Activated CD4-positive, alpha-beta memory T cell treated with anti-CD3 and anti-CD28 coated beads for 36 hours (primary cell): ENCODE results near the gene KLHL17. TPM values are rescaled to one million over a fixed set of nuclear protein-coding genes. Genes with fewer than 3 reads are reported as not detected.
"Not testable (repeated sequence)": the region's sequence is repeated elsewhere in the genome, so short reads cannot be mapped to it uniquely, and the experiment has no call there.

Experiments
- CTCF ChIA-PET: fragments of 350-600 bp; sonication (Branson Sonifier 250); formaldehyde crosslinking; loops from one replicate; lab custom pipeline; 2021; ENCODE audit warnings: antibody characterized with exemption, inconsistent platforms; lab: Charles Lee
- POLR2A ChIA-PET: fragments of 350-600 bp; sonication (Branson Sonifier 250); formaldehyde crosslinking; loops from one replicate; lab custom pipeline; 2021; ENCODE audit warnings: antibody characterized with exemption; lab: Charles Lee
- DNase-seq: peaks from one replicate; pipeline ENCODE4 v3.0.0-alpha.2; 2020
- H3K27ac Mint-ChIP-seq: one replicate; pipeline ENCODE4 v1.8.0; 2021; ENCODE audit warnings: mixed read lengths
- H3K27me3 Mint-ChIP-seq: one replicate; pipeline ENCODE4 v1.8.0; 2021; ENCODE audit warnings: mixed read lengths
- H3K36me3 Mint-ChIP-seq: one replicate; pipeline ENCODE4 v1.8.0; 2021; ENCODE audit warnings: mixed read lengths
- H3K4me1 Mint-ChIP-seq: one replicate; pipeline ENCODE4 v1.8.0; 2021; ENCODE audit warnings: low read depth, mixed read lengths
- H3K4me3 Mint-ChIP-seq: one replicate; pipeline ENCODE4 v1.8.0; 2021; ENCODE audit warnings: mild to moderate bottlenecking, mixed read lengths
- H3K9me3 Mint-ChIP-seq: one replicate; pipeline ENCODE4 v1.8.0; 2021; ENCODE audit warnings: mixed read lengths
- intact Hi-C: fragments of 100-400 bp; cut with micrococcal nuclease; formaldehyde crosslinking; loops from one replicate; pipeline ENCODE4 v1.15.1; 2023
- total RNA-seq, 2 experiments: library from RNA; stranded (reverse); gene quantifications; one replicate each; pipeline ENCODE4 v1.2.3, GENCODE V29; 2021

The KLHL17 gene
- total RNA-seq, 2 experiments from 2014 or later, result 25.8 to 30.6 TPM

DNA sequence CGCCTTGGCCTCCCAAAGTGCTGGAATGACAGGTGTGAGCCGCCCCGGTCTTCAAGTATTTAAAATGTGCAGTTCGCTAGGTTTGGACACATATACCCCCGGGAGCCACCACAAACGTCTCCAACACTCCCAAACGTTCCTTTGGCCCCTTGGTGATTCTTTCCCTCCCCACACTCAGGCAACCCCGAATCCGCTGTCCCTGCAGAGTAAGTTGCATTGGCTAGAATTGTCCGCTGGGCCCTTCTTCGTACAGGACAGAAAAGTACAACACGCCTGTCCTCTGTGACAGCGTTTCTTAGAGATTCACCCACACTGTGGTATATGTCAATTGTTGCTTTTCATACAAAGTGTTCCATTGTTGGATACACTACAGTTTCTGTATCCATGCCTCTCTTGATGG, 24.7 kb downstream of the KLHL17 start:
- intact Hi-C loops, result no loop called here
- no peaks in the 10 kb centered on the region for H3K9me3 Mint-ChIP-seq
- H3K4me3 Mint-ChIP-seq, result no peak overlapping the region
- H3K27me3 Mint-ChIP-seq, result peaks cover 33% of the 10 kb centered on the region
- ChIA-PET CTCF (interaction anchor here (0.6 to 5.0 kb wide), 16 partner anchors 9 to 387 kb away, joined by 3 to 55 read pairs (median 7); partner anchors contain the start of gene ISG15), POLR2A (interaction anchor here (1.9 kb wide), 1 partner anchor 77 kb away, joined by 4 read pairs; no protein-coding TSS in a partner anchor)
- H3K36me3 Mint-ChIP-seq, result no peaks in the 10 kb centered on the region
- peaks cover 5% of the 10 kb centered on the region for H3K4me1 Mint-ChIP-seq
- DNase-seq, result no peak
- H3K27ac Mint-ChIP-seq, result no peak overlapping the region

DNA sequence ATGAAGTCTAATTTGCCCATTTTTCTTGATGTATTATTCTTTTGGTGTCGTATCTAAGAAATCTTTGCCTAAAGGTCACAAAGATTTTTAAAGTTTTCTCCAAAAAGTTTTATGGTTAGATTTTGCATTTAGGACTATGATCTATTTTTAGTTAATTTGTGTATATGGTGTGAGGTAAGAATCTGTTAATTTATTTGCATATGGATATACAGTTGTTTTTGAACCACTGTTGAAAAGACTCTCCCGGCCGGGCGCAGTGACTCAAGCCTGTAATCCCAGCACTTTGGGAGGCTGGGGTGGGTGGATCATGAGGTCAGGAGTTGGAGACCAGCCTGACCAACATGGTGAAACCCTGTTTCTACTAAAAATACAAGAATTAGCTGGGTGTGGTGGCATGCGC, 27.7 kb downstream of the KLHL17 start:
- H3K4me3 Mint-ChIP-seq, intact Hi-C loops, H3K36me3 Mint-ChIP-seq, DNase-seq, H3K27ac Mint-ChIP-seq, H3K9me3 Mint-ChIP-seq, POLR2A ChIA-PET: not testable (repeated sequence)
- peaks cover 38% of the 10 kb centered on the region for H3K27me3 Mint-ChIP-seq
- H3K4me1 Mint-ChIP-seq, result peaks cover 17% of the 10 kb centered on the region
- CTCF ChIA-PET, result interaction anchor here (1.9 kb wide), 1 partner anchor 14 kb away, joined by 6 read pairs; no protein-coding TSS in a partner anchor

DNA sequence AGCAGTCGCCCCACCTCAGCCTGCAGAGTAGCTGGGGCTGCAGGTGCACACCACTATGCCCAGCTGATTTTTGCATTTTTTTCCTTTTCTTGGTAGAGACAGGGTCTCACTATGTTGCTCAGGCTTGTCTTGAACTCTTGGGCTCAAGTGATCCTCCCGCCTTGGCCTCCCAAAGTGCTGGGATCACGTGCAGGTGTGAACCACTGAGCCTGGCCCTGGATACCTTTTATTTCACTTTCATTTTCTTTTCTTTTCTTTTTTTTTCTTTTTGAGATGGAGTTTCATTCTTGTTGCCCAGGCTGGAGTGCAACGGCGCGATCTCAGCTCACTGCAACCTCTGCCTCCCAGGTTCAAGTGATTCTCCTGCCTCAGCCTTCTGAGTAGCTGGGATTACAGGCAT, 30.9 kb downstream of the KLHL17 start:
- H3K36me3 Mint-ChIP-seq, H3K27ac Mint-ChIP-seq, intact Hi-C loops, H3K9me3 Mint-ChIP-seq, H3K4me3 Mint-ChIP-seq, DNase-seq: not testable (repeated sequence)
- Mint-ChIP-seq H3K27me3 (peaks cover 39% of the 10 kb centered on the region), H3K4me1 (peaks cover 20% of the 10 kb centered on the region)
- CTCF ChIA-PET, result interaction anchor here (0.7 to 4.1 kb wide), 2 partner anchors 11 to 310 kb away, joined by 3 to 20 read pairs; no protein-coding TSS in a partner anchor
- POLR2A ChIA-PET, result interaction anchor here (0.8 kb wide), 1 partner anchor 68 kb away, joined by 3 read pairs; no protein-coding TSS in a partner anchor

DNA sequence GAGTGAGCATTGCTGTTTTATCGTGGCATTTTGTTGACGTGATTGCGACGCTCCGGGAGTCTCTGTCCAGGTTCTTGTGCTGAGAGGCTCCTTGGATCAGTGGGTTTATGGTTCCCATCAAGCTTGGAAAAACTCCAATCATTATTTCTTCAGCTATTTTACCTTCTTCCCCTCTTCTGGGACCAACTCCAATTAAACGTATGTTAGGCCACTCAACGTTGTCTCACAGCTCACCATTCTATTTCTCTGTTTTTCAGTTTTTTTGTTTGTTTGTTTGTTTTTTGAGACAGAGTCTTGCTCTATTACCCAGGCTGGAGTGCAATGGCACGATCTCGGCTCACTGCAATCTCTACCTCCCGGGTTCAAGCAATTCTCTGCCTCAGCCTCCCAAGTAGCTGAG, 31.5 kb downstream of the KLHL17 start:
- ChIA-PET CTCF (interaction anchor here (0.7 to 4.1 kb wide), 4 partner anchors 8 to 309 kb away, joined by 3 to 20 read pairs (median 4); partner anchors contain the start of gene ISG15), POLR2A (no interaction called here)
- Mint-ChIP-seq H3K36me3 (no peaks in the 10 kb centered on the region), H3K27me3 (peaks cover 37% of the 10 kb centered on the region), H3K4me3 (no peak overlapping the region), H3K9me3 (peaks cover 10% of the 10 kb centered on the region), H3K27ac (no peak overlapping the region), H3K4me1 (peaks cover 20% of the 10 kb centered on the region)
- no peak for DNase-seq
- intact Hi-C loops, result no loop called here

DNA sequence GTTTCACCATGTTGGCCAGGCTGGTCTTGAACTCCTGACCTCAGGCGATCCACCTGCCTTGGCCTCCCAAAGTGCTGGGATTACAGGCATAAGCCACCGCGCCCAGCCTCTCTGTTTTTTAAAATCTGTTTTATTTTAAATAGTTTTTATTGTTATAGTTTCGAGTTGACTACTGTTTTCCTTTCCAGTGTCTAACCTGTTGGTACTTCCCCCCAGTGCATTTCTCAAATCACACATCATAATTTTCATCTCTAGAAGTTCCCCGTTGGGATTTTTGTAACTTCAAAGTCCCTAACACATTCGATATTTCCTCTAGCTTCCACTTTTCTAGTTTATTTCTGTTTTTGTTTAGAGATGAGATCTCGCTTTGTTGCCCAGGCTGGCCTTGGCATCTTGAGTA, 32.0 kb downstream of the KLHL17 start:
- H3K9me3 Mint-ChIP-seq, result peaks cover 10% of the 10 kb centered on the region
- no peak overlapping the region for H3K4me3 Mint-ChIP-seq
- DNase-seq, result no peak
- intact Hi-C loops, result no loop called here
- H3K36me3 Mint-ChIP-seq, result no peaks in the 10 kb centered on the region
- ChIA-PET CTCF (interaction anchor here (0.8 to 4.1 kb wide), 3 partner anchors 8 to 21 kb away, joined by 4 to 20 read pairs (median 5); partner anchors contain the start of gene ISG15), POLR2A (interaction anchor here (1.1 kb wide), 1 partner anchor 41 kb away, joined by 3 read pairs; no protein-coding TSS in a partner anchor)
- H3K27ac Mint-ChIP-seq, result peak overlapping the region; percentile 21
- peaks cover 41% of the 10 kb centered on the region for H3K27me3 Mint-ChIP-seq
- H3K4me1 Mint-ChIP-seq, result peaks cover 20% of the 10 kb centered on the region

DNA sequence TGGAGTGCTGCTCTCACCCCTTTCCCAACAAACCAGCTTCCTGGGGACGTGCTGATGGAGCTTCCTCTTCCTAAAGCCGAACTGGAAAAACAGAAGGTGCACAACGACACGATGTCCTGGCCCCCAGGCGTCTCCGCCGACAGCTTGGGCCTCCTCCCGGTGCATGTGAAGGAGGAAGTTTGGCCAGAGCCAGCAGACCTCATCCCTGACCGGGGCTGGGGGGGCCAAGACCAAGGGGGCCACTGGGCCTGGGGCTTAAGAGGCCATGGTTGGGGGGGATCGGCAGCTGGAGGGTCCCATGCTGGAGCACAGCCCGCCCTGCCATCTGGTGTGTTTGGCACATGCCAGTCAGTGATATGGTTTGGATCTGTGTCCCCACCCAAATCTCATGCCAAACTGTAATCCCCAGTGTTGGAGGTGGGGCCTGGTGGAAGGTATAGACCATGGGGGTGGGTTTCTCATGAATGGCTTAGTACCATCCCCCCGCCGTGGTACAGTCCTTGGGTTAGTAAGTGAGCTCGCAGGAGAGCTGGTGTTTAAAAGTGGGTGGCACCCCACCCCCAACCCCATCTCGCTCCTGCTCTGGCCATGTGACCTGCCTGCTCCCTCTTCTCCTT, 33.1 kb downstream of the KLHL17 start:
- Mint-ChIP-seq H3K36me3 (no peaks in the 10 kb centered on the region), H3K27ac (peak overlapping the region; percentile 5), H3K9me3 (peaks cover 10% of the 10 kb centered on the region), H3K4me3 (no peak overlapping the region), H3K27me3 (peaks cover 43% of the 10 kb centered on the region), H3K4me1 (peaks cover 20% of the 10 kb centered on the region)
- ChIA-PET POLR2A (interaction anchor here (1.1 to 1.5 kb wide), 2 partner anchors 20 to 40 kb away, joined by 3 to 4 read pairs; partner anchors contain the start of gene ISG15), CTCF (interaction anchor here (1.0 to 4.1 kb wide), 4 partner anchors 9 to 40 kb away, joined by 3 to 20 read pairs (median 3); no protein-coding TSS in a partner anchor)
- no peak for DNase-seq
- intact Hi-C loops, result no loop called here

DNA sequence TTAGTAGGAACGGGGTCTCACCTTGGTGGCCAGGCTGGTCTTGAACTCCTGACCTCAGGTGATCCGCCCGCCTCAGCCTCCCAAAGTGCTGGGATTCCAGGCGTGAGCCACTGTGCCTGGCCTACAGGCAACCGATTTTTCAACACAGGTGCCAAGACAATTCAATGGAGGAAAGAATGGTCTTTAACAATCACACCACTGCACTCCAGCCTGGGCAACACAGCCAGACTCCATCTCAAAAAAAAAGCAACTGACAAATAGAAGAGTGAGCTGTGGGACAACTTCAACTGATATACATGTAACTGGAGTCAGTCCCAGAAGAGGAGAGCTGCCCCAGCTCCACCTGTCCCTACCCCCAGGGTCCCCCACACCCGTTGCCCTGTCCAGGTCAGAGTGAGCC, 34.2 kb downstream of the KLHL17 start:
- H3K36me3 Mint-ChIP-seq, DNase-seq, H3K4me3 Mint-ChIP-seq, H3K9me3 Mint-ChIP-seq, intact Hi-C loops: not testable (repeated sequence)
- ChIA-PET CTCF (interaction anchor here (0.9 to 1.2 kb wide), 3 partner anchors 9 to 19 kb away, joined by 3 to 4 read pairs (median 3); no protein-coding TSS in a partner anchor), POLR2A (interaction anchor here (1.1 to 1.5 kb wide), 2 partner anchors 14 to 19 kb away, joined by 3 to 4 read pairs; partner anchors contain the start of gene ISG15)
- Mint-ChIP-seq H3K27me3 (peaks cover 36% of the 10 kb centered on the region), H3K27ac (peak overlapping the region; percentile 23), H3K4me1 (peaks cover 15% of the 10 kb centered on the region)

DNA sequence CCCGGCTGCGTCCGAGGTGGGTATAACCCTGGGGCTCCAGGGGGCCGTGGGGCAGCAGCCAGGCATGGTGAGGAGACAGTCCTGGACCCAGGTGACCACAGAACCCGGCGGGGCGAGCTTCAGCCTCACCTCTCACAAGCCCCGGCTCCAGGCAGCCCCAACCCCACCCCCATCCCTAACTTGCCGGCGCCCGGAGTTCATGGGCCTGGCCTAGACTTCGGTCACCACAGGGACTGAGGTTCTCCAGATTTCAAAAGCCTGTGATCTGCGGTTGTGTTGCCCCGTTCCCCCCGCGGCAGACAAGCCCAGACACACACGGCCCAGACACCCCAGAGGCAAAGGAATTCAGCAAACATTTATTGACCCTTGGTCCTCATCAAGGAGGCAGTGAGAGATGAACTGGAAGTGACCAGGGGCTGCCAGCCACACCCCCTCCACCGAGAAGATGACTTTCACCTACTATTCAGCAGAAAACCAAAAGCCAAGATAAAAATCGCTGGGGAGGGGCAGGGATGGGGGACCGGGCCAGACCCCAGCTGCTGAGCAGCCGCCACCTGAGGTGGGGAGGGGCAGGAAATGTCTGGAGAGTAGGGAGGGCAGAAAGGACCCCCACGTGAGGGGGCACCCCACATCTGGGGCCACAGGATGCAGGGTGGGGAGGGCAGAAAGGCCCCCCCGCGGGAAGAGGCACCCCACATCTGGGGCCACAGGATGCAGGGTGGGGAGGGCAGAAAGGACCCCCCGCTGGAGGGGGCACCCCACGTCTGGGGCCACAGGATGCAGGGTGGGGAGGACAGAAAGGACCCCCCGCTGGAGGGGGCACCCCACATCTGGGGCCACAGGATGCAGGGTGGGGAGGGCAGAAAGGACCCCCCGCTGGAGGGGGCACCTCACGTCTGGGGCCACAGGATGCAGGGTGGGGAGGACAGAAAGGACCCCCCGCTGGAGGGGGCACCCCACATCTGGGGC, 35.6 kb downstream of the KLHL17 start:
- intact Hi-C loops, result no loop called here
- Mint-ChIP-seq H3K36me3 (no peaks in the 10 kb centered on the region), H3K4me1 (peaks cover 20% of the 10 kb centered on the region), H3K4me3 (no peak overlapping the region), H3K27me3 (peaks cover 31% of the 10 kb centered on the region), H3K9me3 (peaks cover 10% of the 10 kb centered on the region), H3K27ac (no peak overlapping the region)
- no peak for DNase-seq
- POLR2A ChIA-PET, result no interaction called here
- CTCF ChIA-PET, result interaction anchor here (1.2 to 2.1 kb wide), 2 partner anchors 11 to 12 kb away, joined by 4 to 10 read pairs; no protein-coding TSS in a partner anchor

DNA sequence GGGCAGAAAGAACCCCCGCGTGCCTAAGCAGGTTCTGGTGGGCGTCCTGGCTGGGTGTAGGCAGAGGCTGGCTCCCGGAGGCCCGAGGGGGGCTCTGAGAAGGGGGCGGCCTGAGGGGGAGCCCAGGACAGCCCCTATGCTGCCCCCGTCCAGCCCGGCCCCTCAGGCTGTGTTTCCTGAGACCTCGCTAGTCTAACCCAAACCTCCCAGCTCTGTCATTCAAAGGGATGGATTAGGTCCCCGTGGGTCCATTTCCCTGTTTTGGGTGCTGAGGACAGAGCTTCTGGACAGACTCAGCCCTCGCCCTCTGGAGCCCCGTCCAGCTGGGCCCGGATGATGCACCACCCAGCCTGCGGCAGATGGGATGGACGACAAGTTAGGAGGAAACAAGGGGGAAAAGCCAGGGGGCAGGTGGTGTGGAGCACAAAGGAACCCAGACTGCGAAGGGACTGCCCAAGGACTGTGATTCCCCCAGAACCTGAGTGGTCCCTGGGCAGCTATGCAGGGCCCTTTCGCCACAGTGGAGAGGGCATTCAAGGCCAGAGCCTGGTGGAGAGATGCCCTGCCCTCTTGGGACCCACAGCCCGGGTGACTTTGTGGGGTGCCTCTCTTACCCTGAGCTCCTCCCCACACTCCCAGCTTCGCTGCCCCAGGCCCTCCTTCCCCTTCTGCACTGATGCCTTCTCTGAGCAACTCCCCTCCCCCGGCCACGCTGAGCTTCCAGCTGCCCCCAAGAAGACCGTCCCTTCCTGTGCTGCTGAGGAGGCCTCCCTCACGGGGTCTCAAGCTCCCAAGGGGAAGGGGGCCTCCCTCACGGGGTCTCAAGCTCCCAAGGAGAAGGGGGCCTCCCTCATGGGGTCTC, 36.7 kb downstream of the KLHL17 start:
- Mint-ChIP-seq H3K27me3 (peaks cover 27% of the 10 kb centered on the region), H3K27ac (no peak overlapping the region), H3K9me3 (peaks cover 7% of the 10 kb centered on the region), H3K4me3 (no peak overlapping the region), H3K36me3 (no peaks in the 10 kb centered on the region), H3K4me1 (peaks cover 16% of the 10 kb centered on the region)
- CTCF ChIA-PET, result interaction anchor here (1.1 to 2.1 kb wide), 3 partner anchors 13 to 22 kb away, joined by 4 to 10 read pairs (median 7); no protein-coding TSS in a partner anchor
- intact Hi-C loops, result no loop called here
- POLR2A ChIA-PET, result no interaction called here
- no peak for DNase-seq

DNA sequence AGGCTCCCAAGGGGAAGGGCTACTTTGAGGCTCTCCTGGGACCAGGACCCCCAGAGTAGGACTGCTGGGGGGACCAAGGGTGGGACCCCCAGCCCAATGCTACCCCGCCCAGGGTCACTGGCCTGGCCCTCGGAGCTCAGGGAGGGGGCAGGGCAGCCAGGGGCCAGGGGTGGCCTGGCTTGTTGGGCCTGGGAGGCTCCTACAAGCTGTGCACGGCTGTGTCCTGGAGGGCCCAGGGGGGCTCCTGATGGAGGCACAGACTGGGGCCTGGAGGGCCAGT, 37.3 kb downstream of the KLHL17 start:
- Mint-ChIP-seq H3K4me3 (no peak overlapping the region), H3K9me3 (peaks cover 3% of the 10 kb centered on the region), H3K27ac (no peak overlapping the region), H3K36me3 (no peaks in the 10 kb centered on the region), H3K27me3 (peaks cover 27% of the 10 kb centered on the region), H3K4me1 (peaks cover 11% of the 10 kb centered on the region)
- intact Hi-C loops, result no loop called here
- DNase-seq, result no peak
- ChIA-PET CTCF (interaction anchor here (0.6 to 2.1 kb wide), 4 partner anchors 13 to 279 kb away, joined by 3 to 10 read pairs (median 6); no protein-coding TSS in a partner anchor), POLR2A (no interaction called here)
